HUES6 (cell line): ENCODE data around the gene PHC2.

Source experiments
- H3K27ac ChIP-seq: 2 replicates; pipeline ENCODE4 v1.7.0; 2013; ENCODE audit warnings: low read depth, mild to moderate bottlenecking, low read length, inconsistent platforms
- H3K27me3 ChIP-seq: 2 replicates; pipeline ENCODE4 v1.6.1; 2013; ENCODE audit warnings: low read length; ENCODE audit not compliant: control insufficient read depth, insufficient read depth
- H3K36me3 ChIP-seq: 2 replicates; pipeline ENCODE4 v1.6.1; 2013; ENCODE audit warnings: low read length; ENCODE audit not compliant: control insufficient read depth, insufficient read depth
- H3K4me1 ChIP-seq: 2 replicates; pipeline ENCODE4 v1.6.1; 2013; ENCODE audit warnings: low read length; ENCODE audit not compliant: control insufficient read depth, insufficient read depth
- H3K4me3 ChIP-seq: 2 replicates; pipeline ENCODE4 v1.5.1; 2013; ENCODE audit warnings: low read depth, low read length
- H3K9ac ChIP-seq: one replicate; pipeline ENCODE4 v1.6.1; 2013; ENCODE audit warnings: mild to moderate bottlenecking, low read length
- H3K9me3 ChIP-seq: 2 replicates; pipeline ENCODE4 v1.6.1; 2013; ENCODE audit warnings: low read depth, low read length; ENCODE audit not compliant: control insufficient read depth, insufficient read depth

Gene PHC2

GRCh38 chr1:33320619-33321165 is 110.2 kb downstream of the PHC2 start, which contains the start of gene A3GALT2:
A3GALT2 (minus strand) TSS chr1:33321098; CDS start chr1:33321098, 0 bp downstream.
- Histone ChIP-seq H3K27me3 (peaks cover 9% of the 10 kb centered on the region; the same call in 1 of the 2 replicates), H3K9ac (no peak within 1 kb of the TSS), H3K4me3 (no peak within 1 kb of the TSS)

DNA sequence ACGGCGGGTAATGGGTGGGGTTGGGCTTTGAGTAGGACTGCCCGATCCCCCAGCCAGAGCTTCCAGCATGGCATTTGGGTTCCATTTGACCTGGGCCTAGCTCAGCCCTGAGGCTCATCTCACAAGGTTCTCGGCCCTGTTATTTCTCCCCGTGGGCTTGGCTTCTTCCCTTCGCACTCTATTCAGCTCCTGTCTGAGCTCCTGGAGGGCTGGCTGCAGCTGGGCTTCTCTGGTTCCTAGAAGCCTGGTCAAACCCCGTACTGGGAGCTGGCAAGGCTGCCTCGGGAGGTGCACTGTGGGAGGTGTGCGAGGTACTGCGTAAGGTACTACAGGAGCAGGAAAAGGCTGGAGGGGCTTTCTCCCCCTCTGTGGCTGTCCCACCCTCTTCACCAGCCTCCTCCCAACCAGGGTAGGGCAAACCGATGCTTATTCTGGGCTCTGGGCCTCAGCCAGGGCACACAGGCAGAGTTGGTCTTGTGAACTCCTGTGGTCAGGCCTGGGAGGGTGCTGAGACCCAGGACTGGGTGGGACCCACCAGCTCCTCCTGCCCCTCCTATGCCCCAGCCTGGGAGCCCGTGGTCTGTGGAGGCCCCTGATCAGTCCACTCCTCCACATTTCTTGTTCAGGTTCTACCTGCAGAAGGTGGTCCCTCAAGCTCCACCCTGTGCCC is 110.8 kb downstream of the PHC2 start:
- no peaks in the 10 kb centered on the region for H3K9me3 ChIP-seq
- peaks cover 9% of the 10 kb centered on the region for H3K36me3 ChIP-seq
- peaks cover 9% of the 10 kb centered on the region; the same call in 1 of the 2 replicates for H3K27me3 ChIP-seq
- H3K9ac ChIP-seq = no peak overlapping the region
- no peak overlapping the region for H3K4me3 ChIP-seq
- no peaks in the 10 kb centered on the region for H3K4me1 ChIP-seq
- no peak overlapping the region for H3K27ac ChIP-seq

More at GRCh38 chr1:33320619-33321165, 110.2 kb downstream of the PHC2 start, which contains the start of gene A3GALT2:
- Histone ChIP-seq H3K27ac (no peak within 1 kb of the TSS), H3K36me3 (peaks cover 15% of the 10 kb centered on the region), H3K4me1 (no peaks in the 10 kb centered on the region), H3K9me3 (no peaks in the 10 kb centered on the region)

DNA sequence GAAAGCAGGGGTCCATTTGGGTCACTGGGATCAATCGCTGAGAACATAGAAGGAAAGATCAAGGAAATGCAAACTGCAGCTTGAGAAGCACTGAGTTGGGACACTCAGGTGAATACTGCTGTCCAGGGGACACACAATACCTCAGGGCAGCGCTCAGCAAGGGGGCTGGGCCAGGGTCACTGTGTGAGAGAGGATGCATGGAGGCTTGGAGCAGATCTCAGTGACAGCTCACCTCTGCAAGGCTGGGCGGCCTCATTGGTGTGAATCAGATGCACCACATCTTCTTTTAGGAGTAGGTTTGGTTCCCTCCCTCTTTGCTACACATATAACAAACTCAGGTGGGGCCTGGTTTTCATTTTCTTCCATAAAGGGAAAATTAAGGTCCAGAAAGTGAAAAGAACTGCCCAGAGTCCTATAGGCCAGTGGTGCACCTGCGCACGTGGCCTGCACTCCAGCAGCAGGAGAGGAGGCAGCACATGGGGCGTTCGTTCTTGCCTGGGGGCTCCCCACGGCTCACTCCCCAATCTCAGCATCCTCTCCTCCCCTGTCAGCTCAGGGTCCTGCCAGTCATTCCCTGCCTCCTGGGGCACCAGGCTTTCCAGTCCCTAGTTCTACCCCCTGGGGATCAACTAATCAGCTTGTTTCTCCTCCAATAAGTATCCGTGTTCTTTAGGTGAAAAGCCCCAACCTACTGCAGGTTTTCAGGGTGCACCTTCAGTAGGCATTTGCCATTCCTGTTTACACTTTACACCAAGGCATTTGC is 111.5 kb downstream of the PHC2 start:
- Histone ChIP-seq H3K27me3 (peaks cover 9% of the 10 kb centered on the region; the same call in 1 of the 2 replicates), H3K9me3 (no peaks in the 10 kb centered on the region), H3K9ac (no peak overlapping the region), H3K27ac (no peak overlapping the region), H3K4me3 (no peak overlapping the region), H3K36me3 (peaks cover 3% of the 10 kb centered on the region; the same call in 1 of the 2 replicates), H3K4me1 (no peaks in the 10 kb centered on the region)

- H3K27ac ChIP-seq = no peak overlapping the region
- H3K9me3 ChIP-seq = no peaks in the 10 kb centered on the region
- no peaks in the 10 kb centered on the region; the same call in 1 of the 2 replicates for H3K36me3 ChIP-seq
- H3K4me3 ChIP-seq = no peak overlapping the region
- H3K27me3 ChIP-seq = peaks cover 9% of the 10 kb centered on the region; the same call in 1 of the 2 replicates
- no peaks in the 10 kb centered on the region for H3K4me1 ChIP-seq
- no peak overlapping the region for H3K9ac ChIP-seq
These were observed 112.9 kb downstream of the PHC2 start for GRCh38 chr1:33317946-33318345.

GRCh38 chr1:33317354-33317753 is 113.5 kb downstream of the PHC2 start:
- Histone ChIP-seq H3K27ac (no peak overlapping the region), H3K4me1 (no peaks in the 10 kb centered on the region), H3K36me3 (no peaks in the 10 kb centered on the region), H3K9me3 (no peaks in the 10 kb centered on the region), H3K4me3 (no peak overlapping the region), H3K27me3 (peaks cover 9% of the 10 kb centered on the region; the same call in 1 of the 2 replicates), H3K9ac (no peak overlapping the region)

GRCh38 chr1:33316601-33317000 is 114.3 kb downstream of the PHC2 start:
- no peaks in the 10 kb centered on the region for H3K36me3 ChIP-seq
- H3K4me3 ChIP-seq = no peak overlapping the region
- no peaks in the 10 kb centered on the region for H3K9me3 ChIP-seq
- no peaks in the 10 kb centered on the region for H3K4me1 ChIP-seq
- H3K27ac ChIP-seq = no peak overlapping the region
- H3K9ac ChIP-seq = no peak overlapping the region
- H3K27me3 ChIP-seq = peaks cover 9% of the 10 kb centered on the region; the same call in 1 of the 2 replicates

DNA sequence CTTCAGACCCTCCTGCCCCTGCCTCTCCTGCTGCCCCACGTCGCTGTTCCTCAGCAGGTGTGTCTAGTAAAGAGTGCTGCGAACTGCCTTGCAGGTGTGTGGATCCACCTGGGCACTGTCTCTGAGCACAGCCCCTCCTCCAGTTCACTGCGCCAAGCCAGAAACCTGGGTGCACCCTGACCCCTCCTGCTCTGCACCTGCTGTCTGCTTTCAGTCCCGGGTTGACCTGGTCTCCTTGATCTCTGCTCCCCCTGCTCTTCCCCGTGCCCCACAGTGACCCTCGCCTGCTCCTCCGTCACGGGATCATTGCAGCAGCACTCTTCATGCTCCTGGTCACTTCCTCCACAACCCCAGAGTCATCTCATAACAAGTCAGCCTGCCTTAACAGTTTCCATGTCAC is 116.5 kb downstream of the PHC2 start:
- no peak overlapping the region for H3K4me3 ChIP-seq
- H3K36me3 ChIP-seq = no peaks in the 10 kb centered on the region
- H3K27ac ChIP-seq = no peak overlapping the region
- peaks cover 11% of the 10 kb centered on the region; the same call in 1 of the 2 replicates for H3K9me3 ChIP-seq
- no peak overlapping the region for H3K9ac ChIP-seq
- H3K27me3 ChIP-seq = peaks cover 9% of the 10 kb centered on the region; the same call in 1 of the 2 replicates
- H3K4me1 ChIP-seq = no peaks in the 10 kb centered on the region

GRCh38 chr1:33312413-33312749 is 118.5 kb downstream of the PHC2 start:
- H3K27ac ChIP-seq = no peak overlapping the region
- no peaks in the 10 kb centered on the region for H3K4me1 ChIP-seq
- H3K4me3 ChIP-seq = no peak overlapping the region
- H3K36me3 ChIP-seq = no peaks in the 10 kb centered on the region
- H3K9ac ChIP-seq = no peak overlapping the region
- 0 out of 2 replicates have a peak, but pooled peaks cover 2% of the 10 kb centered on the region for H3K27me3 ChIP-seq
- H3K9me3 ChIP-seq = peaks cover 11% of the 10 kb centered on the region; the same call in 1 of the 2 replicates

DNA sequence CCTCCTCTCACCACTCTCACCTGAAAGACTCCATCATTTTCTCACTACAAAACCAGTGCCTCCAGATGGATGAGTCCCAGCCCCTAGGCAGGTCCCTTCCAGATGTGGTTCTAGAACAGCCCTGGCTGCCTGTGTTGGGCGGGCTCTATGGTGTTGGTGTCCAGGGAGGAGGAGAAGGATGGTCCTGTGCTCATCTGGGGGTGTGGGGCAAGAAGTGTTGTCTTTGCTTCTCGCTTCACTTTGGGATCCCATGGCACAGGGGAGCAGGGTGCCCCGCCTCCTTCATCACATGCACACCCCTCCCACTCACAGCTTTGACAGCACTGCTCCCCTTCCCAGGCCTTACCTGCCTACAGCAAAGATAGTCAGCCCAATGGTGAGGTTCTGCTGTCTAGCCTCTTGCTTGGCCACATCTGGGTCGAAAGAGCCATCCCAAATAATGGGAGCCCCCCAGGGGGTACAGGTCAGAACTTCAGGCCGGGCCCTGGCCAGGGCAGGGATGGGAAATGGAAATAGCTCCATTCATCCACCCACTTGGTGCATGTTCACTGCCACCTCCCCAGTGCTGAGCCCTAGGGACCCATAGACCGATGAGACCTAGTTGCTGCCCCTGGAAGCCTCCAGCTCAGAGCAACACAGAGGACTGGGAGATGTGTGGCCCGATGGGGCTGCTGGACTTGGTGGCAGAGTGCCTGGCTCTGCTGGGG is 119.0 kb downstream of the PHC2 start:
- Histone ChIP-seq H3K4me3 (no peak overlapping the region), H3K27ac (no peak overlapping the region), H3K9me3 (peaks cover 11% of the 10 kb centered on the region; the same call in 1 of the 2 replicates), H3K36me3 (no peaks in the 10 kb centered on the region), H3K4me1 (no peaks in the 10 kb centered on the region), H3K9ac (no peak overlapping the region), H3K27me3 (peaks cover 7% of the 10 kb centered on the region)

- Histone ChIP-seq H3K4me3 (no peak overlapping the region), H3K9ac (no peak overlapping the region), H3K27ac (no peak overlapping the region), H3K4me1 (no peaks in the 10 kb centered on the region), H3K27me3 (peaks cover 16% of the 10 kb centered on the region), H3K36me3 (no peaks in the 10 kb centered on the region), H3K9me3 (peaks cover 11% of the 10 kb centered on the region; the same call in 1 of the 2 replicates)
These were observed 120.2 kb downstream of the PHC2 start for GRCh38 chr1:33310702-33311101.
